SK-N-MC (cell line): ENCODE results near the gene SPTB.

Source experiments
- DNase-seq: peaks from one replicate; pipeline ENCODE4 v3.0.0-alpha.2; 2011; ENCODE audit warnings: low read depth, low spot score
- H3K27ac ChIP-seq: fragments of 200-600 bp; sonication (generic); 2 replicates; pipeline ENCODE4 v1.5.1; 2016; ENCODE audit warnings: mixed run types
- H3K36me3 ChIP-seq: fragments of 200-600 bp; sonication (generic); 2 replicates; pipeline ENCODE4 v1.6.1; 2017; ENCODE audit warnings: antibody characterized with exemption, low read length, mixed read lengths; ENCODE audit not compliant: insufficient read depth
- H3K4me3 ChIP-seq: fragments of 200-600 bp; sonication (generic); 2 replicates; pipeline ENCODE4 v1.5.1; 2016
- H3K9ac ChIP-seq: fragments of 200-600 bp; sonication (generic); 2 replicates; pipeline ENCODE4 v1.8.0; 2017; ENCODE audit warnings: mixed run types, mixed read lengths; ENCODE audit not compliant: insufficient read length
- H3K9me3 ChIP-seq: fragments of 200-600 bp; sonication (generic); 2 replicates; pipeline ENCODE4 v1.6.1; 2017; ENCODE audit warnings: low read depth, mild to moderate bottlenecking, antibody characterized with exemption, low read length, moderate library complexity, mixed read lengths
- EZH2 ChIP-seq: fragments of 200-600 bp; sonication (generic); IDR thresholded peaks from one replicate; pipeline ENCODE4 v1.6.1; 2017; ENCODE audit warnings: antibody characterized with exemption
- FOXP2 ChIP-seq: optimal IDR thresholded peaks from 2 replicates; pipeline ENCODE3; 2011; ENCODE audit warnings: mild to moderate bottlenecking, moderate library complexity; ENCODE audit not compliant: insufficient read depth; ENCODE audit errors: extremely low read length, control extremely low read depth
- POLR2AphosphoS5 ChIP-seq: IDR thresholded peaks from 2 replicates; pipeline ENCODE4 v1.6.1; 2012; ENCODE audit warnings: mild to moderate bottlenecking, low read depth, low read length, borderline replicate concordance

SPTB gene

GRCh38 chr14:64725879-64726584 lies 153.7 kb downstream of the SPTB start:
- H3K9ac ChIP-seq: no peak overlapping the region
- no peak overlapping the region for H3K4me3 ChIP-seq
- DNase-seq: no peak
- no peak overlapping the region for H3K27ac ChIP-seq
- no peak for TF ChIP-seq EZH2
- TF ChIP-seq FOXP2: no peak
- no peak for TF ChIP-seq POLR2AphosphoS5
- H3K9me3 ChIP-seq: no peaks in the 10 kb centered on the region
- peaks cover 16% of the 10 kb centered on the region; the same call in 1 of the 2 replicates for H3K36me3 ChIP-seq

GRCh38 chr14:64725261-64725815 lies 154.4 kb downstream of the SPTB start:
- Histone ChIP-seq H3K4me3 (no peak overlapping the region), H3K9ac (no peak overlapping the region), H3K36me3 (peaks cover 12% of the 10 kb centered on the region; the same call in 1 of the 2 replicates), H3K27ac (no peak overlapping the region), H3K9me3 (no peaks in the 10 kb centered on the region)
- DNase-seq: no peak
- TF ChIP-seq POLR2AphosphoS5: no peak
- no peak for TF ChIP-seq EZH2
- no peak for TF ChIP-seq FOXP2

GRCh38 chr14:64724578-64724930 lies 155.2 kb downstream of the SPTB start:
- Histone ChIP-seq H3K36me3 (peaks cover 12% of the 10 kb centered on the region; the same call in 1 of the 2 replicates), H3K9ac (no peak overlapping the region), H3K4me3 (no peak overlapping the region), H3K9me3 (no peaks in the 10 kb centered on the region), H3K27ac (no peak overlapping the region)
- DNase-seq: no peak
- TF ChIP-seq POLR2AphosphoS5 (no peak), EZH2 (no peak), FOXP2 (no peak)

- Histone ChIP-seq H3K27ac (no peak overlapping the region), H3K9me3 (no peaks in the 10 kb centered on the region), H3K36me3 (peaks cover 10% of the 10 kb centered on the region; the same call in 1 of the 2 replicates), H3K9ac (no peak overlapping the region), H3K4me3 (no peak overlapping the region)
- no peak for TF ChIP-seq FOXP2
- TF ChIP-seq POLR2AphosphoS5: no peak
- TF ChIP-seq EZH2: no peak
- DNase-seq: no peak
Observed at GRCh38 chr14:64723691-64724577, 155.8 kb downstream of the SPTB start.

GRCh38 chr14:64722842-64723447 lies 156.8 kb downstream of the SPTB start:
- peaks cover 3% of the 10 kb centered on the region; the same call in 1 of the 2 replicates for H3K36me3 ChIP-seq
- no peaks in the 10 kb centered on the region for H3K9me3 ChIP-seq
- H3K4me3 ChIP-seq: no peak overlapping the region
- no peak overlapping the region for H3K9ac ChIP-seq
- no peak for TF ChIP-seq FOXP2
- no peak for TF ChIP-seq POLR2AphosphoS5
- no peak for TF ChIP-seq EZH2
- no peak overlapping the region for H3K27ac ChIP-seq
- DNase-seq: no peak

- no peak for TF ChIP-seq EZH2
- TF ChIP-seq POLR2AphosphoS5: no peak
- no peak for TF ChIP-seq FOXP2
- no peaks in the 10 kb centered on the region for H3K36me3 ChIP-seq
- H3K9me3 ChIP-seq: no peaks in the 10 kb centered on the region
- DNase-seq: no peak
- H3K27ac ChIP-seq: peak overlapping the region; percentile 75
- H3K4me3 ChIP-seq: peak overlapping the region; percentile 54
- H3K9ac ChIP-seq: peak overlapping the region; percentile 30
Observed at GRCh38 chr14:64721899-64722298, 157.8 kb downstream of the SPTB start.

- Histone ChIP-seq H3K4me3 (peak overlapping the region; percentile 54), H3K27ac (peak overlapping the region; percentile 75), H3K9me3 (no peaks in the 10 kb centered on the region), H3K9ac (peak overlapping the region; percentile 30), H3K36me3 (no peaks in the 10 kb centered on the region)
- DNase-seq: peak; percentile 12
- TF ChIP-seq POLR2AphosphoS5 (no peak), FOXP2 (no peak), EZH2 (no peak)
Observed at GRCh38 chr14:64721391-64721791, 158.3 kb downstream of the SPTB start.

GRCh38 chr14:64720131-64720576 lies 159.6 kb downstream of the SPTB start:
- Histone ChIP-seq H3K36me3 (no peaks in the 10 kb centered on the region), H3K4me3 (no peak overlapping the region), H3K27ac (peak overlapping the region; percentile 75; the same call in 1 of the 2 replicates), H3K9ac (no peak overlapping the region), H3K9me3 (no peaks in the 10 kb centered on the region)
- TF ChIP-seq FOXP2 (no peak), POLR2AphosphoS5 (no peak), EZH2 (no peak)
- DNase-seq: no peak
